GM19240 (cell line): ENCODE results near the gene SLC26A3.

ENCODE experiments used
- DNase-seq: peaks from one replicate; pipeline ENCODE4 v3.0.0; 2011; ENCODE audit warnings: low spot score; ENCODE audit not compliant: insufficient read length

SLC26A3 gene

GRCh38 chr7:107751113-107751512, 51.9 kb downstream of the SLC26A3 start:
- no peak for DNase-seq

- DNase-seq = no peak
Measured at GRCh38 chr7:107746006-107746405, 57.0 kb downstream of the SLC26A3 start.

- DNase-seq = peak; percentile 27
Measured at GRCh38 chr7:107744345-107744750, 58.7 kb downstream of the SLC26A3 start.

DNA sequence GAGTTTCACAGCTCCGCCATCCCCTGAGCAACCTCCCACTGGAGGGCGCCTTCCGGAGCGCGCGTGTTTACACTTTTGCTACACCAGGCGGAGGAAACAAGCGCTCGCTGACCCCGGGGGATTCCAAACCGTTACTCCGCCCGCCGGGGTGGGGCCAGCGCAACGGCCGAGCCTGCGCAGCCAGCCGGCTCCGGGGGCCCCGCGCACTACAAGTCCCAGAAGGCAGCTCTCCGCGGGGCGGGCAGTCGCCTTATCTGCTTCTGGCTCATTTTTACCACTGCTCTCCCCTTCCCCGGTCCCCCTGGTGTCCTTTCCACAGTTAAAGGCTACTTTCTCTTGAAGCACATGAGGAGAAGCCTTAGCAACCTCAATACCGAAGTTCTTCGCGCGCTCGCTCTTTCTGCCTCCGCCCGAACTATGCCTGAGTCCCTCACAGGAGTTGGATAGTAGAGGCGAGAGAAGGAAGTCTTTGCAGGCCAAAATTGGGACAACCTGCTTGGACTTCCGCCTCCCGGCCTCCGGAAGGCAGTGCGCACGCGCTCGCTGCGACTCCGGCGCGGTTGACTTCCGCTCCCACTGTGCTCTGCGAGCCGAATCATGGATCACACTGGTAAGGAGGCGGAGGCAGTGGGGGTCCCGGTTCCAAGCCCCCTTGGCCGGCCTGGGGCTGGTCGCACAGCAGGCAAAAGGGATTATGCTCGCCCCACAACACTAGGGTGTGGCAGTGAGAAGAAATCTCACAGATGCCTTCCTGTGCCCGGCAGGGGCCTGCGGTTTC, 59.3 kb downstream of the SLC26A3 start, which contains the start of gene CBLL1:
TSS of gene CBLL1 (plus strand) at position 576 of the 778 bp plus-strand sequence. CDS start at position 598, 22 bp downstream.
- peak; percentile 54 for DNase-seq

- DNase-seq = peak; percentile 17
Measured at GRCh38 chr7:107742678-107743566, 60.1 kb downstream of the SLC26A3 start.

DNA sequence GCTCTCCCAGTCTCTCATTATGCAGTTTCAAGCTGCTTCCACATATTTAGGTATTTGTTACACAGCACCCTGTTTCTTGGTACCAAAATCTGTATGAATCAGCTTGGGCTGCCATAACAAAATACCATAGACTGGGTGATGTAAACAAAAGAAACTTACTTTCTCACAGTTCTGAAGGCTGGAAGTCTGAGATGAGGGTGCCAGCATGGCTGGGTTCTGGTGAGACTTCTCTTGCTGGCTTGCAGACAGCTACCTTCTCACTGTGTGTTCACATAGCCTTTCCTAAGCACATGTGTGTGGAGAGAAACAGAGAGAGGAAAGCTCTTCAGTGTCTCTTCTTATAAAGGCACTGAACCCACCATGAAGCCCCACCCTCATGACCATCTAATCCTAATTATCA, 74.7 kb downstream of the SLC26A3 start:
- DNase-seq = no peak

GRCh38 chr7:107726356-107727130, 76.5 kb downstream of the SLC26A3 start:
- DNase-seq = no peak

DNA sequence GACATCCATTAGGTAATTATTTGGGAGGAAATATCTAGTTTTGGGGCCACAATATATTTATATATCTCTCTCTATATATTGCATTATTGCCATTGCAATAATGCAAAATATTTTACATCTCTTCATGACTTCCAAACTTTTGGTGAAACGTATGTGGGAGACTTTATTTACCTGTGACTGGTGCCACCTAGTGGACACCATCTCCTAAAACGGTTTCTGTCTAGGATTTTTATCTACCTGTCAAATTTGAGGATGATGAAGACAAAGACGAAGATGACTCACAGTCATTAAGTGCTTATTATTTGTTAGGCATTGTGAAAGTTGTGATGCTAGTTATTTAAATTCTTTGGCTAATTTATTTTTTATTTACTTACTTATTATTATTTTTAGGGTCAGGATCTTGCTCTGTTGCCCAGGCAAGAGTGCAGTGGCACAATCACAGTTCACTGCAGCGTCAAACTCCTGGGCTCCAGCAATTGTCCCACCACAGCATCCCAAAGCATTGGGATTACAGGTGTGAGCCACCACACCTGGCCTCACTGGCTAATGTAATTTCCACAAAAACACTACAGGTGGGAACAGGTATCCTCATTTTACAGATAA, 77.8 kb downstream of the SLC26A3 start:
- peak; percentile 24 for DNase-seq

DNA sequence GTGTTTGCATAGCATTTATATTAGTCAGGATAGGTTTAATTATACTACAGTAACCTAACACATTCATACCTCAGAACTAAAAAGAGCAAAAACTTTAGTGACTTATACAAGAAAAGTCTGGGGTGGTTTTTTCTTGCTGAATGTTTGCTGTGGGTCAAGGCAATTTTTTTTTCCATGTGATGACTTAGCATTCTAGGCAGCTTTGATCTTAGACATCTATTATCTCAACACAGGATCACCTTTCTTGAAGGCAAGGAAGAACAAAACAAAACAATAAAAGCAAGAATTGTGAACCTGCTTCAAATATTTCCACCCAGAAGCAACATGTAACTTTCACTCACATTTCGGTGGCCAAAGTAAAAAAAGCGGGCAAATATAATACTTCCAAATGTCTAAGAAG, 79.8 kb downstream of the SLC26A3 start:
- DNase-seq = no peak

DNA sequence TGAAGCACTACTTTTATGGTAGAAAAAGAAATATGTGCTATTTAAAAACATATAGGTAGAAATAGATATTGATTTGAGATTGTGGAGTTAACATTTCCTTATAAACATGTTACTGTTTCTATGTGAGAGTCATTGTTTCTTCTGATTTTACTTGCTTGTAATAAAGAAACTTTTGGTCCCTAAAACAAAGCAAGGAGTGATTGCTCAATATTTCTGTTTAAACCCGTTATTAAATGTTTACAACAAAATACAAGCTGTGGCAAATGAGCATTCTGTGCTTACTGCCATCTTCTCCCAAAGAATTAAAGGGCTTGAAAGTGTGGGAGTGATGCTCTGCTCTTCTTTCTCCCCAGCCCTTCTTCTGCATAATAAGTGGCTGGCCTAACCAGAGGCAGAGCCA, 81.7 kb downstream of the SLC26A3 start:
- DNase-seq = no peak

DNA sequence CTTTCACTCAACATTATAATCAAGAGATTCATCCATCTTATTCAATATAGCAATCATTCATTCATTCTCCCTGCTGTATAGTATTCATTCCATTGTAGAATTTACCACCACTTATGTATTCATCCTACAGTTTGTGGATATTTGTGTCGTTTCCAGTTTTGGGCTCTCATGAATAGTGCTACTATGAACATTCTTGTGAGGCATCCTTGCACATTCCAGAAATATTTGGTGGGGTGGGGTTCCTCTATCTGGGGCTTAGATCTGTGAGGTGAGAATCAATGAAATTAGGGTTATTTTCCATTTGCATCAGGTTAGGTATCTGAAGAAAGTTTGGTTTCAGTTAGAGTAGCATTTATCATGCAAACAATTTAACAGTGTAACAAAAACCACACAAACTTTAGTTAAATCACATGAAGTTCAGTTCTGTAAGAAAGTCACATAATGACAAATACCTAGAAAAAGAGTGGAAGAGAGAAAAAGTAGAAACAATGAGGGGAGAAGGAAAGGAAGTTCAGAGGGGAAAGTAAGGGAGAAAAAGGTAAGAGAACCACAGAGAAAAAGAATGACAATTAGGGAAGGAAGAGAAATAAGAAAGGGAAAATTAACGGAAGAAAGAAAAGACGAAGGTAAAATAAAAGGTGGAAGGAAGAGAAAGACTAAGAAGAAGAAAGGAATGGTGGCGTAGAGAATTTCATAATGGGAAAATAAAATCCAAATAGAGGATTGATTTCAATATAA, 84.4 kb downstream of the SLC26A3 start:
- no peak for DNase-seq

DNA sequence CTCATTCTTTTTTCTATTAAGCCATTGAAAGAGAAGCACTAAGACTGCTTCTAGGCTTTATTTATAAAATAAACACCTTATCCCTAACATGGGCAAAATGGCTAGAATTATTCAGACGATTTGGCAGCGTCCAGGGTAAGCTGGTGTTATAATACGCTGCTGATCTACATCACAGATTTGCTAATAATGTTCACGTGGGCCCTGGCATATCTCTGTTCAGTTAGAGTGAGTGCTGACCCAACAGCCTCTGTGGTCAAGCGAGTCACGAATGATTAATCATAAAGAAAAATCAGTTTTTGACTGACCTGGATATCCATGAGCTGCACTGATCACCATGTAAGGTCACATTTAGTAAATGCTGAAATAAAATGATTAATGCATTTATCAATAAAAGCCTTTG, 87.5 kb downstream of the SLC26A3 start:
- DNase-seq = no peak
